ENCODE results near the gene KCNC2.

KCNC2 gene

GRCh38 chr12:75177997-75178396, 31.6 kb downstream of the KCNC2 start:
- no peak for TF ChIP-seq Cebpa-rat (IDR thresholded peaks at IDR 0.05)
- H3K36me3 ChIP-seq, result no peaks in the 10 kb centered on the region
- peaks cover 0 to 29% (median 3%) of the 10 kb centered on the region in 10 experiments; a peak in 9 of 20 replicates for H3K4me1 ChIP-seq
- H3K27me3 ChIP-seq, result no peaks in the 10 kb centered on the region
- no peaks in the 10 kb centered on the region for H3K9me3 ChIP-seq (replicated peaks in 1 of 11)
- peak overlapping the region in 8 of 11 experiments; percentile 3 to 66 (median 46); a peak in 12 of 22 replicates for H3K27ac ChIP-seq
- peak overlapping the region in 4 of 11 experiments; percentile 17 to 36 (median 30); a peak in 5 of 22 replicates for H3K4me2 ChIP-seq
- H3K4me3 ChIP-seq, result no peak overlapping the region
- H4K20me1 ChIP-seq, result no peaks in the 10 kb centered on the region
- no peak overlapping the region for H3K9ac ChIP-seq

- no peaks in the 10 kb centered on the region for H3K27me3 ChIP-seq
- H3K4me3 ChIP-seq, result no peak overlapping the region
- no peak overlapping the region for H3K9ac ChIP-seq
- peak overlapping the region in 4 of 11 experiments; percentile 15 to 44 (median 30); a peak in 4 of 22 replicates for H3K27ac ChIP-seq
- H4K20me1 ChIP-seq, result no peaks in the 10 kb centered on the region
- peaks cover 7 to 45% (median 10%) of the 10 kb centered on the region in 10 experiments; a peak in 17 of 20 replicates for H3K4me1 ChIP-seq
- no peak for TF ChIP-seq Cebpa-rat (IDR thresholded peaks at IDR 0.05)
- no peaks in the 10 kb centered on the region for H3K9me3 ChIP-seq (replicated peaks in 1 of 11)
- H3K4me2 ChIP-seq, result peak overlapping the region; percentile 12 to 70 (median 47); a peak in 18 of 22 replicates
- no peaks in the 10 kb centered on the region for H3K36me3 ChIP-seq
Observed at GRCh38 chr12:75172611-75173010, 37.0 kb downstream of the KCNC2 start.

GRCh38 chr12:75170640-75171185, 38.9 kb downstream of the KCNC2 start:
- Histone ChIP-seq H3K36me3 (no peaks in the 10 kb centered on the region), H3K4me3 (no peak overlapping the region), H3K9ac (no peak overlapping the region), H3K9me3 (replicated peaks in 1 of 11) (no peaks in the 10 kb centered on the region), H3K4me1 (peaks cover 7 to 38% (median 10%) of the 10 kb centered on the region in 10 experiments; a peak in 17 of 20 replicates), H3K27me3 (no peaks in the 10 kb centered on the region), H4K20me1 (no peaks in the 10 kb centered on the region), H3K4me2 (peak overlapping the region in 2 of 11 experiments; percentile 38 to 43; a peak in 4 of 22 replicates), H3K27ac (no peak overlapping the region)
- TF ChIP-seq Cebpa-rat (IDR thresholded peaks at IDR 0.05), result no peak

- Histone ChIP-seq H3K9me3 (replicated peaks in 1 of 11) (no peaks in the 10 kb centered on the region), H3K9ac (no peak overlapping the region), H3K36me3 (no peaks in the 10 kb centered on the region), H3K4me2 (no peak overlapping the region), H3K4me3 (no peak overlapping the region), H3K4me1 (no peaks in the 10 kb centered on the region), H3K27ac (no peak overlapping the region), H4K20me1 (no peaks in the 10 kb centered on the region), H3K27me3 (no peaks in the 10 kb centered on the region)
- TF ChIP-seq Cebpa-rat (IDR thresholded peaks at IDR 0.05), result no peak
Observed at GRCh38 chr12:75162845-75163244, 46.8 kb downstream of the KCNC2 start.

GRCh38 chr12:75161488-75161887, 48.2 kb downstream of the KCNC2 start:
- no peak overlapping the region for H3K4me2 ChIP-seq
- no peaks in the 10 kb centered on the region for H4K20me1 ChIP-seq
- H3K9ac ChIP-seq, result no peak overlapping the region
- no peak overlapping the region for H3K4me3 ChIP-seq
- no peaks in the 10 kb centered on the region for H3K4me1 ChIP-seq
- no peak for TF ChIP-seq Cebpa-rat (IDR thresholded peaks at IDR 0.05)
- H3K36me3 ChIP-seq, result no peaks in the 10 kb centered on the region
- H3K9me3 ChIP-seq (replicated peaks in 1 of 11), result no peaks in the 10 kb centered on the region
- no peaks in the 10 kb centered on the region for H3K27me3 ChIP-seq
- H3K27ac ChIP-seq, result no peak overlapping the region

- Histone ChIP-seq H3K4me3 (no peak overlapping the region), H3K9ac (no peak overlapping the region), H3K4me1 (no peaks in the 10 kb centered on the region), H3K27ac (no peak overlapping the region), H4K20me1 (no peaks in the 10 kb centered on the region), H3K36me3 (no peaks in the 10 kb centered on the region), H3K9me3 (replicated peaks in 1 of 11) (no peaks in the 10 kb centered on the region), H3K27me3 (no peaks in the 10 kb centered on the region), H3K4me2 (no peak overlapping the region)
- TF ChIP-seq Cebpa-rat (IDR thresholded peaks at IDR 0.05), result no peak
Observed at GRCh38 chr12:75157385-75157784, 52.3 kb downstream of the KCNC2 start.

GRCh38 chr12:75155962-75156361, 53.7 kb downstream of the KCNC2 start:
- no peaks in the 10 kb centered on the region for H3K27me3 ChIP-seq
- H4K20me1 ChIP-seq, result no peaks in the 10 kb centered on the region
- no peaks in the 10 kb centered on the region for H3K36me3 ChIP-seq
- H3K9ac ChIP-seq, result no peak overlapping the region
- H3K4me2 ChIP-seq, result no peak overlapping the region
- H3K9me3 ChIP-seq (replicated peaks in 1 of 11), result no peaks in the 10 kb centered on the region
- no peak overlapping the region for H3K27ac ChIP-seq
- no peaks in the 10 kb centered on the region for H3K4me1 ChIP-seq
- TF ChIP-seq Cebpa-rat (IDR thresholded peaks at IDR 0.05), result no peak
- no peak overlapping the region for H3K4me3 ChIP-seq

GRCh38 chr12:75154388-75154787, 55.3 kb downstream of the KCNC2 start:
- Histone ChIP-seq H3K4me2 (no peak overlapping the region), H3K9ac (no peak overlapping the region), H4K20me1 (no peaks in the 10 kb centered on the region), H3K9me3 (replicated peaks in 1 of 11) (no peaks in the 10 kb centered on the region), H3K4me1 (no peaks in the 10 kb centered on the region), H3K27ac (no peak overlapping the region), H3K4me3 (no peak overlapping the region), H3K36me3 (no peaks in the 10 kb centered on the region), H3K27me3 (no peaks in the 10 kb centered on the region)
- no peak for TF ChIP-seq Cebpa-rat (IDR thresholded peaks at IDR 0.05)

GRCh38 chr12:75139196-75139595, 70.4 kb downstream of the KCNC2 start:
- Histone ChIP-seq H3K9ac (no peak overlapping the region), H3K36me3 (no peaks in the 10 kb centered on the region), H4K20me1 (no peaks in the 10 kb centered on the region), H3K4me3 (no peak overlapping the region), H3K4me2 (no peak overlapping the region), H3K27me3 (no peaks in the 10 kb centered on the region), H3K4me1 (no peaks in the 10 kb centered on the region), H3K27ac (no peak overlapping the region), H3K9me3 (replicated peaks in 1 of 11) (no peaks in the 10 kb centered on the region)
- TF ChIP-seq Cebpa-rat (IDR thresholded peaks at IDR 0.05), result no peak

GRCh38 chr12:75137896-75138295, 71.7 kb downstream of the KCNC2 start:
- no peaks in the 10 kb centered on the region for H4K20me1 ChIP-seq
- no peaks in the 10 kb centered on the region for H3K36me3 ChIP-seq
- H3K27ac ChIP-seq, result no peak overlapping the region
- no peak overlapping the region for H3K9ac ChIP-seq
- no peak for TF ChIP-seq Cebpa-rat (IDR thresholded peaks at IDR 0.05)
- no peak overlapping the region for H3K4me3 ChIP-seq
- no peaks in the 10 kb centered on the region for H3K27me3 ChIP-seq
- no peak overlapping the region for H3K4me2 ChIP-seq
- no peaks in the 10 kb centered on the region for H3K9me3 ChIP-seq (replicated peaks in 1 of 11)
- no peaks in the 10 kb centered on the region for H3K4me1 ChIP-seq

Data from BLaER1 treated with 17β-estradiol and CSF1 and Interleukin-3, amounts not matched to agents 10 nM and 100 nM (cell line).